GM12872 (cell line): ENCODE measurements around the gene PSMA6.

Source experiments
- CTCF ChIP-seq: IDR thresholded peaks from 3 replicates; pipeline ENCODE4 v1.5.1; 2011; ENCODE audit warnings: low read depth, mild to moderate bottlenecking, low read length, moderate library complexity; ENCODE audit not compliant: insufficient read depth

The PSMA6 gene

GRCh38 chr14:35344107-35344807 lies 52.1 kb downstream of the PSMA6 start:
- TF ChIP-seq CTCF: no peak

GRCh38 chr14:35346738-35347322 lies 54.6 kb downstream of the PSMA6 start:
- TF ChIP-seq CTCF: no peak

DNA sequence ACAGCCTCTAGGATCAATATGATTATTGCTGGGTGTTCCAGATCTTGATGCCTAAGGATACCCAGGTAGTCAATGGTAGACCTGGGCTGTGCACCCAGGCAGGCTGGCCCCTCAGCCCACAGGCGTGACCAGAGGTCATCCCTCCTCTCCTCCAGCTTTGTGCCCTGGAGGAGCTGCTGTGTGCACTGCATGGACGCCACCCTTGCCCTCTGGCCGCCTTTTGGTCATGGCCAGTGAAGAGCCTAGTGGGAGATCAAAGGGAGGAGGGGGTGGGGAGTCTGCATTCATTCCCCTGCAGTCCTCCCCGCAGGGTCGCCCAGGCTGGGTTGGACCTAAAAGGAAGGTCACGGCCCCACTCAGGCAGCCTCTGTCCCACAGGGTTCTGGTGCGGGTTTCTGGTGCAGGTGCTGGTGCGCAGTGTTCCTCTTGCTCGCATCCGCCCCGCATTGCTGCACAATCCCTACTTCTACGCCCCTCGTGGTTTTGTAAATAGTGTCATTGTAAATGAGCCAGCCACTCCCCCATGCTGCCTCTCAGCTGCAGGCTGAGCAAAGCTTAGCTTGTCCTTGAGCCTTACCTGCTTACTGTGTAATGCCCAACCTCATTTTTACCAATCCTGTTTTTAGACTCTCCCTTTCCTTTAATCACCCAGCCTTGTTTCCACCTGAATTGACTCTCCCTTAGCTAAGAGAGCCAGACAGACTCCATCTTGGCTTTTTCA lies 55.3 kb downstream of the PSMA6 start:
- TF ChIP-seq CTCF: no peak

DNA sequence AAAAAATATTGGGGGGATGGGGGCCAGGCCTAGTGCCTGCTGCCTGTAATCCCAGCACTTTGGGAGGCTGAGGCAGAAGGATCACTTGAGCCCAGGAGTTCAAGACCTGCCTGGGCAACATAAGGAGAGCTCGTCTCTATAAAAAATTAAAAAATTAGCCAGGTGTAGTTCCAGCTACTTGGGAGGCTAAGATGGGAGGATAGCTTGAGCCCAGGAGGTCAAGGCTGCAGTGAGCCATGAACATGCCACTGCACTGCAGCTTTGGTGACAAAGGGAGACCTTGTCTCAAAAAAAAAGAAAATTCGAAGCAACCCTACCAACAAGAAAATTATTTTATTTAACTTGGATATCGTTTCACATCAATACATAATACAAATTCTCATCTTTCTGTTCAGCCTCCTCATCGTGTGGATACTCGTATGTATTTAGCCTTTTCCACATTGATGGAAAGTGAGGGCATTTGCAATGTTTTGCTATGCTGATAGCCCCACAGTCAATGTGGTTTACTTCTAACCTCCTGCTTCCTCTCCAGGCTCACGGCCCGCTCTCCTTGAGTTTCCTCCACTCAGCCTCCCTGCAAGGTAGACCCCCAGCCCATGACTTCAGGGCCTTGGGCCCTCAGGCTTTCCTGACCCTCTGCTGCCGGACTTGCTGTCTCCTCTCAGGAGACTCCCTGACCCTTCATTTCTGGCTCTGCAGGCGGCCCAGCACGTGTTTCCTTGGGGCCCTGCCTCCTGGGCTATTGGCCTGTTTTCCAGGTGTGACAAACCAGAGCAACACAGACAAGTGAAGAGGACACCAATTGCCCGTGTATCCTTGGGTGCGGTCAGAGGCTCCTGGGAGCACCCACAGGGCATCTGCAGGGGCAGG lies 57.5 kb downstream of the PSMA6 start:
- no peak for TF ChIP-seq CTCF

DNA sequence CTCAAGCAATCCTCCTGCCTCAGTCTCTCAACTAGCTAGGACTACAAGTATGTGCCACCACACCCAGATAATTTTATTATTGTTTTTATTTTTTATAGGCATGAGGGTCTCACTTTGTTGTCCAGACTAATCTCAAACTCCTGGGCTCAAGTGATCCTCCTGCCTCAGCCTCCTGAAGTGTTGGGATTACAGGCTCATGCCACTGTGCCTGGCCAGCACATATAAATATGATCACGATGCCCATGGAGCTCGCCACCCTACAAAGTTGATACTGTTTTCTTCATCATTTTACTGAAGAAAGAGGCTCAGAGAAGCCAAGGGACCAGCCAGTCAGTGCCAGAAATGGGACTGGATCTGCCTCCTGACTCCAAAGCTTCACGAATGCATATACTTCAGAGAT lies 59.3 kb downstream of the PSMA6 start:
- TF ChIP-seq CTCF: no peak

DNA sequence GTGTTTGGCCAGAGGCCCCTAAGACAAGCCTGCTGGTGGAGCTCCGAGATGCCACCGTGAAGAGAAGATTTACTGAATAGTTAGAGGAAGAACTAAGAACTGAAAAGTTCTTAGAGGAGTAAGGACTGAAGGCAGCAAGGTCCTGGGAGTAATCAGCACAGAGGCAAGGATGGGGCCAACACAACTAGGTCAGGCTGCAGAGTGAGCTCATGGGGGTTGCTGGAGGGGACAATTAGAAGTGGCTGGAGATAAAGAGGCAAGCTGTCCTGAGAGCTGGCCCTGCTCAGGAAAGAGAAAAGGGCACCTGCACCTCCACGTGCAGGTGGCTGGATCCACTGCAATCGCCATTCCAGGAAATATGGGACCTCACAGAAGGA lies 59.7 kb downstream of the PSMA6 start:
- TF ChIP-seq CTCF: no peak
